ENCODE results near the gene LHFPL6.

The LHFPL6 gene

DNA sequence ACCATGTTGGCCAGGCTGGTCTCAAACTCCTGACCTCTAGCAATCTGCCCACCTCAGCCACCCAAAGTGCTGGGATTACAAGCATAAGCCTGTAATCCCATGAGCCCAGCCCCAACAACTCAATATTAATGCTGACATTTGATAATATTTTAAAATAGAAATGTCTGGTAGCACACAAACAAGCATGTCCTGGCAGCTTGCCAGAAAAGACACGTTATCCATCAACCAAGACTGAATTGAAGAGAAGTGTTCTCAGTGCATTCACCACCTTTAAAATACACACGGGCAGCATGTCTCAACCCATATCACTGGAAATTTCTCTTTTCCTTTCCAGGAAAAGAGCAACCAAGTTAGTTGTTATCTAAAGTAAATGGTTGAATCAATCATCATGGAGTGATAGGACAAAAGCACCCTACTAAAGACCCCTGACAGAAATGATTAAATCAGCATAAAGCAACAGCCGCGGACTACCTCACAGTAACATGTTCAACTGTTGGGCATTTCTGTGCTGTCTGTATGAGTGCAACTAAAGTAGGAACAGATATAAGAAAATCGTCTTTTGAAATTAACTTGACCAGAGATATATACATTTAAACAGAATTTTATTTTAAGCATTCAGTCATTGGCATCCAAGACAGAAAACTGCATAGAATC, 25.0 kb downstream of the LHFPL6 start:
- no peak for ATAC-seq
- H3K9me3 Mint-ChIP-seq = no peaks in the 10 kb centered on the region
- no peak overlapping the region for H3K27ac Mint-ChIP-seq
- no peaks in the 10 kb centered on the region for H3K4me1 Mint-ChIP-seq
- DNase-seq (ENCODE audit: low spot score in 2 of 2) = no peak
- H3K4me3 Mint-ChIP-seq = no peak overlapping the region
- H3K36me3 Mint-ChIP-seq = no peaks in the 10 kb centered on the region

GRCh38 chr13:39577203-39577602, 25.8 kb downstream of the LHFPL6 start:
- Mint-ChIP-seq H3K36me3 (no peaks in the 10 kb centered on the region), H3K9me3 (no peaks in the 10 kb centered on the region), H3K4me1 (no peaks in the 10 kb centered on the region), H3K4me3 (no peak overlapping the region), H3K27ac (no peak overlapping the region)
- no peak for DNase-seq (ENCODE audit: low spot score in 2 of 2)
- no peak for ATAC-seq

GRCh38 chr13:39575641-39576238, 27.3 kb downstream of the LHFPL6 start:
- no peak overlapping the region for H3K27ac Mint-ChIP-seq
- H3K4me1 Mint-ChIP-seq = no peaks in the 10 kb centered on the region
- no peak for ATAC-seq
- H3K36me3 Mint-ChIP-seq = no peaks in the 10 kb centered on the region
- H3K9me3 Mint-ChIP-seq = no peaks in the 10 kb centered on the region
- H3K4me3 Mint-ChIP-seq = no peak overlapping the region
- DNase-seq (ENCODE audit: low spot score in 2 of 2) = no peak

DNA sequence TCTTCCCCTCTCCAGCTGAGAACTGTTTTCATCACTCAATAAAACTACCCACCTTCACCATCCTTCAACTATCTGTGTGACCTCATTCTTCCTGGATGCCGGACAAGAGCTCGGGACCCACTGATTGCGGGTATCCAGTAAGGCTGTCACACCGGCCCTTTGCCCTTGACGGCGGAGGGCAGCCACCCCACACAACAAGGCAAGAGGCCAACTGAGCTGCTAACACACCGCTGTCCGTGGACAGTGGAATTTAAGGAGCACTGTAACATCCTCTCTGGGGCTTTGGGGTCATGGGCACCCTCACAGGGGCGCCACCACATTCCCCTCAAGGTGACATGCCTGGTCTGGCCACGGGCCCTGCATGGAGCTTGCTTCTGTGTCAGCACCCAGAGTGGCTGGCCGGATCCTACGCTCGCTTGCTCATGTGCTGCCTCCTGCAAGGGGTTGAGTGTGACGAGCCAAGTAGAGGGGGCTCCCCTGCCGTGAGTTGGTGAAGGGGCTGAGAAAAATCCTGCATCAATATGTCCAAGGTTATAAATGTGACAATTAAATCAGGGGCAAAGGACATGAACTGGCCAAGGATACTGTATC, 31.4 kb downstream of the LHFPL6 start:
- Mint-ChIP-seq H3K9me3 (no peaks in the 10 kb centered on the region), H3K36me3 (no peaks in the 10 kb centered on the region), H3K4me3 (no peak overlapping the region), H3K4me1 (no peaks in the 10 kb centered on the region), H3K27ac (no peak overlapping the region)
- DNase-seq (ENCODE audit: low spot score in 2 of 2) (no peak), ATAC-seq (no peak)

- Mint-ChIP-seq H3K36me3 (no peaks in the 10 kb centered on the region), H3K4me1 (no peaks in the 10 kb centered on the region), H3K9me3 (no peaks in the 10 kb centered on the region), H3K27ac (no peak overlapping the region), H3K4me3 (no peak overlapping the region)
- ATAC-seq = no peak
- no peak for DNase-seq (ENCODE audit: low spot score in 2 of 2)
These were observed 35.4 kb downstream of the LHFPL6 start for GRCh38 chr13:39567569-39567968.

GRCh38 chr13:39566216-39566869, 36.6 kb downstream of the LHFPL6 start:
- no peak overlapping the region for H3K27ac Mint-ChIP-seq
- ATAC-seq = no peak
- no peaks in the 10 kb centered on the region for H3K9me3 Mint-ChIP-seq
- no peak overlapping the region for H3K4me3 Mint-ChIP-seq
- no peaks in the 10 kb centered on the region for H3K36me3 Mint-ChIP-seq
- DNase-seq (ENCODE audit: low spot score in 2 of 2) = no peak
- H3K4me1 Mint-ChIP-seq = no peaks in the 10 kb centered on the region

DNA sequence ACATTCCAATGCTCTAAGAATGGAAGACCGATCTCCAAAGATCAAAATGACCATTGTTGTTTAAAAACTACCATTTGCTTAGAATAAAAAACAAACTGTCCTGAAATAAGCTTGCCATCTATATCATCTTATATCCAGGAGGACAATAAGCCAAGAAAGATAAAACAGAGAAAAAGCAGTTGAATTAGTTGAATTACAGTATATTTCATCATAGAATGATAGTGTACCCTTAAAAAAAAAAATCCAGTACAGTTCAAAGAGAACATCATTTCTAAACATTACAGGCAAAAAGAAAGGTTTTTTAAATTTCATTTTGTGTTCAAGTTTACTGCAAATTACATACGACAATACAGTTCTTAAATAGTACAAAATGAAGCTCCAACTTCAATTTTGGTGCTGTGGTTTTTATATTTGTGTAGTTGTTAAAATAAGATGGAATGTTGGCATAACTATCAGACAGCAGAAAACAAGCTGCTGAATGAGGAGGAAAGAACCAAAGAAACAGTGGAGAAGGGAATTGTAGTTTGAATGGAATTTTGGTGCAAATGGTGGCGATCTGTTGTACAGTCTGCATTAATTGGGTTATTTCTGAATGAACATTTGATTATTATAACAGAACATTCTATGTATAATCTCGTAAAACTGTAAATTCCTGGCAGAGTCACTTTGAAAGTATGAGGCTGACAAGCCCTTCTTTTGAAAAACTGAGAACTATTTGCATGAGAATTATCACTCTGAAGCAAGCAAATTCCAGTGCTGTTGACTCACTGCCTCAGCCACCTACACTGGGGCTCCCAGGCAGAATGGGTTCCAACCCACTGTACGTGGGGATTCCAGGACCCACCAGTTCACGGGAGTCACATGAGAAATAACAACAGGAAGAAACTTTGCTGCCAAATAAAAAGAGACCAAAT, 37.7 kb downstream of the LHFPL6 start:
- DNase-seq (ENCODE audit: low spot score in 2 of 2) (no peak), ATAC-seq (no peak)
- Mint-ChIP-seq H3K36me3 (no peaks in the 10 kb centered on the region), H3K9me3 (no peaks in the 10 kb centered on the region), H3K4me1 (no peaks in the 10 kb centered on the region), H3K27ac (no peak overlapping the region), H3K4me3 (no peak overlapping the region)

DNA sequence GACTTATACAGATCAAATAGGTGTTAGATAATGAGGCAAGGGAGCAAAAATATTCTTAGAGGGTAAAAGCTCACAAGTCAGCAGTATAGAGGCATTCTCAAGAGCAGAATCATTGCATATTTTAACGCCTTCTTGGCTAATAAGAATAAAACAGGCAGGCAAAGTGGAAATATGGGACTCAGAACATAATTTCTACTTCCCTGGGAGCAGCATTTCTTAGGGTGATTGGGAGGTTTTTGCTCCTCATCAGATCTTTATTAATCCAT, 39.6 kb downstream of the LHFPL6 start:
- no peak for ATAC-seq
- no peak overlapping the region for H3K27ac Mint-ChIP-seq
- H3K36me3 Mint-ChIP-seq = no peaks in the 10 kb centered on the region

DNA sequence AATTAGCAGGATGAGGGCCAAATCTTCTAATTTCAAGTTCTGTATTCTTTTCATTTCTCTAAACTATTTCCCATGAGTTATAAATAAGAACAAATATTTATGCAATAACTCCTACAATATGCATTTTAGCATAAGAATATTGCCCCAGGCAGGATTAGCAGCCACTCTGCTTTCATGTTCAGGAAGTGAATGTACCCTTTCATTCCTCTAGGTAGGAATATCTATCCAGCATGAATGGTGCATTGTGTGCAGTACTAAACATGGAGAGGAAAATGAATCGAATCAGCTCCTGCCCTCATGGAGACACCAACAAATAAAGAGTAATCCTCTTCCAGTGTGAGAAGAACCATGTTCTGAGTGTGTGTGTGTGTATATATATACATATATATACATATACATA, 41.0 kb downstream of the LHFPL6 start:
- H3K36me3 Mint-ChIP-seq = no peaks in the 10 kb centered on the region
- no peak overlapping the region for H3K4me3 Mint-ChIP-seq
- no peak overlapping the region for H3K27ac Mint-ChIP-seq
- DNase-seq (ENCODE audit: low spot score in 2 of 2) (no peak), ATAC-seq (no peak)
- no peaks in the 10 kb centered on the region for H3K4me1 Mint-ChIP-seq
- no peaks in the 10 kb centered on the region for H3K9me3 Mint-ChIP-seq

More for the DNA sequence above, 39.6 kb downstream of the LHFPL6 start:
- Mint-ChIP-seq H3K9me3 (no peaks in the 10 kb centered on the region), H3K4me1 (no peaks in the 10 kb centered on the region), H3K4me3 (no peak overlapping the region)
- no peak for DNase-seq (ENCODE audit: low spot score in 2 of 2)

DNA sequence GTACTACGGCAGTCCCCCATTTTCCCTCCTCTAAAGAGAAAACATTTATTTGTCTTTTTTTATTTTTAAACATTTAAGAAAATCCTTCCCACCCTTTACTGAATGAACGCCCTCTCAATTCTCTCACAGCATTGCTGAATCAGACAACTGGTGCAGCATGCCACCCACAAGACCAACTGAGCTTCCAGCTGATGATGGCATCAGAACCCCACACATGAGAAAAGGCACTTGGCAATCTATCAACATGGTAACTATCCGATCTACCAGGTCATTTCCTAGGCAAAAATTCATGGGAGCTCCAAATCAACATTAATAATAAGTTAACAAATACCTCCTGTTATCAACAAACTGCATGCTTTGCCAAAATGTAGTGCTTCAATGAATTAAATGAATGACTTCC, 43.1 kb downstream of the LHFPL6 start:
- no peak for ATAC-seq
- Mint-ChIP-seq H3K4me3 (no peak overlapping the region), H3K36me3 (no peaks in the 10 kb centered on the region), H3K4me1 (no peaks in the 10 kb centered on the region), H3K27ac (no peak overlapping the region), H3K9me3 (no peaks in the 10 kb centered on the region)
- DNase-seq (ENCODE audit: low spot score in 2 of 2) = no peak

- no peaks in the 10 kb centered on the region for H3K9me3 Mint-ChIP-seq
- DNase-seq (ENCODE audit: low spot score in 2 of 2) = no peak
- no peak overlapping the region for H3K27ac Mint-ChIP-seq
- H3K4me3 Mint-ChIP-seq = no peak overlapping the region
- H3K36me3 Mint-ChIP-seq = no peaks in the 10 kb centered on the region
- no peaks in the 10 kb centered on the region for H3K4me1 Mint-ChIP-seq
- ATAC-seq = peak; percentile 39
These were observed 45.6 kb downstream of the LHFPL6 start for GRCh38 chr13:39557285-39557955.

- ATAC-seq (no peak), DNase-seq (ENCODE audit: low spot score in 2 of 2) (no peak)
- H3K9me3 Mint-ChIP-seq = no peaks in the 10 kb centered on the region
- H3K4me1 Mint-ChIP-seq = no peaks in the 10 kb centered on the region
- no peak overlapping the region for H3K4me3 Mint-ChIP-seq
- H3K36me3 Mint-ChIP-seq = no peaks in the 10 kb centered on the region
- H3K27ac Mint-ChIP-seq = no peak overlapping the region
These were observed 46.1 kb downstream of the LHFPL6 start for GRCh38 chr13:39556866-39557265.

DNA sequence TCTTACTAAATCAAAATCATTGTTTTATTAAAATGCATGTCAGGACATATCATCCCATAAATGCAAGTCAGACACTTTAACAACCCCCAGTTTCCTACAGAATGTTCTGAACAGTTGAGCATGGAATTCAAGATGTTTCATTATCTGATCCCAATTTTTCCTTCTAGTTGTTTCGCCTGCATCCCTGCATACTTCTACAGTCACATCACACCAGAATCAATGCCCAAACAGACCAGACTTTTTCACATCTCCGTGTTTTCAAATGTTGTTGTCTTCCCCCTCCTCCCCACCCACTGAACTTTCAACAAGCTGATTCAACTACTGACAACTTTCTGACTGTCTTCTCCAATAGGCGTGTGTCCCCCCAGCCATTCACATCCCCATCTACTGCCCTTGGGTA, 48.6 kb downstream of the LHFPL6 start:
- no peaks in the 10 kb centered on the region for H3K4me1 Mint-ChIP-seq
- H3K9me3 Mint-ChIP-seq = no peaks in the 10 kb centered on the region
- H3K4me3 Mint-ChIP-seq = no peak overlapping the region
- ATAC-seq (no peak), DNase-seq (ENCODE audit: low spot score in 2 of 2) (no peak)
- no peaks in the 10 kb centered on the region for H3K36me3 Mint-ChIP-seq
- H3K27ac Mint-ChIP-seq = no peak overlapping the region

GRCh38 chr13:39552246-39552645, 50.7 kb downstream of the LHFPL6 start:
- Mint-ChIP-seq H3K27ac (no peak overlapping the region), H3K4me3 (no peak overlapping the region), H3K4me1 (no peaks in the 10 kb centered on the region), H3K36me3 (no peaks in the 10 kb centered on the region), H3K9me3 (no peaks in the 10 kb centered on the region)
- DNase-seq (ENCODE audit: low spot score in 2 of 2) (no peak), ATAC-seq (no peak)

DNA sequence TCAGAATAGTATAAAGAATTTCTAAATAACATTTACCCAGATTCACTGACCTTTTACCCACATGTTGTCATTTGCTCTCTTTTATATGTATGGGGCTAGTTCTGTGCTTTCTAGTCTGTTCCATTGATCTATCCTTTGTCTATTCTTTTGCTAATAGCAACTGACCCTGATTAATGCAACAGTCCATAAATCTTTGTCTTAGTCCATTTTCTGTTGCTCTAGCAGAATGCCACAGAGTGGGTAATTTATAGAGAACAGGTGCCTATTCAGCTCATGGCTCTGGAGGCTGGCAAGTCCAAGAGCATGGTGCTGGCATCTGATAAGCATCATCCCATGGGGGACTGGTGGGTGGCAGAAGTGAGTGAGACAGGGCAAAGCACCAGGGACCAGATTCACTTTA, 52.1 kb downstream of the LHFPL6 start:
- Mint-ChIP-seq H3K4me3 (no peak overlapping the region), H3K9me3 (no peaks in the 10 kb centered on the region)
- ATAC-seq = no peak

More for the DNA sequence above, 52.1 kb downstream of the LHFPL6 start:
- Mint-ChIP-seq H3K4me1 (no peaks in the 10 kb centered on the region), H3K27ac (no peak overlapping the region), H3K36me3 (no peaks in the 10 kb centered on the region)
- no peak for DNase-seq (ENCODE audit: low spot score in 2 of 2)
